ENCODE data around the gene NGEF. TPM values are rescaled to one million over a fixed set of nuclear protein-coding genes. Genes with fewer than 3 reads are reported as not detected.

Gene NGEF
- total RNA-seq, 3 donors from 2014 or later, result 1.6 to 6.3 TPM; not detected in 1

- Histone ChIP-seq H3K9me3 (no peaks in the 10 kb centered on the region), H3K36me3 (no peaks in the 10 kb centered on the region), H3K4me3 (no peak overlapping the region), H3K4me1 (no peaks in the 10 kb centered on the region), H3K27ac (no peak overlapping the region), H3K27me3 (no peaks in the 10 kb centered on the region)
- DNase-seq (ENCODE audit: low spot score in 2 of 2), result no peak
- intact Hi-C loops (cut with DNase I; ENCODE audit: low total_unique reads), result loop anchor here (5.0 kb wide), 1 partner anchor 1521 kb away; no protein-coding TSS in a partner anchor
- TF ChIP-seq POLR2A (IDR thresholded peaks at IDR 0.05) (no peak), CTCF (IDR thresholded peaks at IDR 0.05) (no peak), POLR2AphosphoS5 (IDR thresholded peaks at IDR 0.05) (no peak)
Measured at GRCh38 chr2:232883116-232883721, 129.8 kb downstream of the NGEF start.

GRCh38 chr2:232882505-232883115, 130.4 kb downstream of the NGEF start:
- intact Hi-C loops (cut with DNase I; ENCODE audit: low total_unique reads), result loop anchor here (5.0 kb wide), 1 partner anchor 1520 kb away; no protein-coding TSS in a partner anchor
- H3K4me1 ChIP-seq, result no peaks in the 10 kb centered on the region
- no peak overlapping the region for H3K4me3 ChIP-seq
- H3K36me3 ChIP-seq, result no peaks in the 10 kb centered on the region
- no peaks in the 10 kb centered on the region for H3K27me3 ChIP-seq
- no peak for DNase-seq (ENCODE audit: low spot score in 2 of 2)
- no peak for TF ChIP-seq POLR2A (IDR thresholded peaks at IDR 0.05)
- no peak for TF ChIP-seq CTCF (IDR thresholded peaks at IDR 0.05)
- TF ChIP-seq POLR2AphosphoS5 (IDR thresholded peaks at IDR 0.05), result no peak
- no peaks in the 10 kb centered on the region for H3K9me3 ChIP-seq
- H3K27ac ChIP-seq, result no peak overlapping the region

GRCh38 chr2:232882085-232882484, 131.0 kb downstream of the NGEF start:
- Histone ChIP-seq H3K27ac (no peak overlapping the region), H3K4me1 (no peaks in the 10 kb centered on the region), H3K27me3 (no peaks in the 10 kb centered on the region), H3K9me3 (no peaks in the 10 kb centered on the region), H3K4me3 (no peak overlapping the region), H3K36me3 (no peaks in the 10 kb centered on the region)
- intact Hi-C loops (cut with DNase I; ENCODE audit: low total_unique reads), result loop anchor here (5.0 kb wide), 1 partner anchor 1520 kb away; no protein-coding TSS in a partner anchor
- DNase-seq (ENCODE audit: low spot score in 2 of 2), result no peak
- TF ChIP-seq POLR2A (IDR thresholded peaks at IDR 0.05) (no peak), POLR2AphosphoS5 (IDR thresholded peaks at IDR 0.05) (no peak), CTCF (IDR thresholded peaks at IDR 0.05) (no peak)

- TF ChIP-seq POLR2A (IDR thresholded peaks at IDR 0.05), result no peak
- TF ChIP-seq CTCF (IDR thresholded peaks at IDR 0.05), result no peak
- TF ChIP-seq POLR2AphosphoS5 (IDR thresholded peaks at IDR 0.05), result no peak
- Histone ChIP-seq H3K36me3 (no peaks in the 10 kb centered on the region), H3K4me1 (no peaks in the 10 kb centered on the region), H3K4me3 (no peak overlapping the region), H3K27me3 (no peaks in the 10 kb centered on the region), H3K9me3 (no peaks in the 10 kb centered on the region), H3K27ac (no peak overlapping the region)
- no peak for DNase-seq (ENCODE audit: low spot score in 2 of 2)
- intact Hi-C loops (cut with DNase I; ENCODE audit: low total_unique reads), result loop anchor here (5.0 kb wide), 1 partner anchor 1519 kb away; no protein-coding TSS in a partner anchor
Measured at GRCh38 chr2:232880764-232881351, 132.2 kb downstream of the NGEF start.
